OCI-LY7 (cell line): ENCODE measurements around the gene KLRC2. TPM values are rescaled to one million over a fixed set of nuclear protein-coding genes. Genes with fewer than 3 reads are reported as not detected.
"Not testable (repeated sequence)": the region's sequence is repeated elsewhere in the genome, so short reads cannot be mapped to it uniquely, and the experiment has no call there.

Source experiments
- Bru-seq: library from RNA; stranded (reverse); fragments of 400-500 nt; gene quantifications from one replicate; lab custom pipeline; 2021; lab: Mats Ljungman, UMichigan
- BruChase-seq, 2 experiments: library from RNA; stranded (reverse); fragments of 400-500 nt; gene quantifications; one replicate each; lab custom pipeline; 2021; lab: Mats Ljungman, UMichigan
- BruUV-seq: library from RNA; stranded (reverse); fragments of 400-500 nt; replicated peaks from 2 replicates; lab custom pipeline; 2021; lab: Mats Ljungman, UMichigan
- CTCF ChIA-PET: fragments of 300-600 bp; sonication (Branson Sonifier 250); formaldehyde crosslinking; loops from one replicate; lab custom pipeline; 2022; ENCODE audit warnings: antibody characterized with exemption; ENCODE audit not compliant: unreplicated experiment; lab: Charles Lee
- POLR2A ChIA-PET: fragments of 300-600 bp; sonication (Branson Sonifier 250); formaldehyde crosslinking; loops from one replicate; lab custom pipeline; 2022; ENCODE audit warnings: antibody characterized with exemption; lab: Charles Lee
- DNase-seq: peaks from one replicate; pipeline ENCODE4 v3.0.0-alpha.2; 2015; ENCODE audit warnings: low spot score
- H2AFZ ChIP-seq: fragments of 200-600 bp; sonication (generic), shearing (Covaris generic); 2 replicates; pipeline ENCODE4 v1.6.1; 2014; ENCODE audit warnings: mild to moderate bottlenecking, antibody characterized with exemption, low read length, moderate library complexity
- H3K27ac ChIP-seq: fragments of 200-600 bp; sonication (generic); 2 replicates; pipeline ENCODE4 v1.5.1; 2014; ENCODE audit warnings: mixed run types, low read depth, mild to moderate bottlenecking, moderate library complexity, low read length, inconsistent platforms; ENCODE audit not compliant: poor library complexity, severe bottlenecking
- H3K36me3 ChIP-seq: fragments of 200-600 bp; sonication (generic); 2 replicates; pipeline ENCODE4 v1.6.1; 2014; ENCODE audit warnings: mild to moderate bottlenecking, antibody characterized with exemption, low read length, moderate library complexity, mixed read lengths; ENCODE audit not compliant: insufficient read depth
- H3K4me1 ChIP-seq: fragments of 200-600 bp; sonication (generic); 2 replicates; pipeline ENCODE4 v1.5.1; 2014; ENCODE audit warnings: mild to moderate bottlenecking, low read length; ENCODE audit not compliant: insufficient read depth, poor library complexity, severe bottlenecking
- H3K4me2 ChIP-seq: fragments of 200-600 bp; sonication (generic); 2 replicates; pipeline ENCODE4 v1.6.1; 2014; ENCODE audit warnings: mild to moderate bottlenecking, low read length
- H3K4me3 ChIP-seq: fragments of 200-600 bp; sonication (generic); 2 replicates; pipeline ENCODE4 v1.5.1; 2014; ENCODE audit warnings: mild to moderate bottlenecking, low read depth, low read length; ENCODE audit not compliant: poor library complexity, severe bottlenecking
- H3K79me2 ChIP-seq: fragments of 200-600 bp; sonication (generic); 2 replicates; pipeline ENCODE4 v1.6.1; 2016; ENCODE audit warnings: low read depth, mild to moderate bottlenecking, low read length, moderate library complexity, mixed read lengths; ENCODE audit not compliant: insufficient read depth
- H3K9me2 ChIP-seq: fragments of 200-600 bp; sonication (generic); 2 replicates; pipeline ENCODE4 v1.6.1; 2016; ENCODE audit warnings: mild to moderate bottlenecking, low read length, mixed read lengths; ENCODE audit not compliant: insufficient read depth
- H3K9me3 ChIP-seq: fragments of 200-600 bp; sonication (generic); 2 replicates; pipeline ENCODE4 v1.6.1; 2014; ENCODE audit warnings: mild to moderate bottlenecking, mixed run types, low read length, mixed read lengths
- H4K20me1 ChIP-seq: fragments of 200-600 bp; sonication (generic); 2 replicates; pipeline ENCODE4 v1.6.1; 2014; ENCODE audit warnings: mild to moderate bottlenecking, antibody characterized with exemption, low read length, moderate library complexity, mixed read lengths; ENCODE audit not compliant: insufficient read depth
- EZH2phosphoT487 ChIP-seq: fragments of 200-600 bp; sonication (generic); IDR thresholded peaks from 2 replicates; pipeline ENCODE4 v1.6.1; 2018; ENCODE audit warnings: low read depth, borderline replicate concordance, mild to moderate bottlenecking, mixed run types, antibody characterized with exemption, low read length, moderate library complexity, mixed read lengths
- intact Hi-C: fragments of 100-400 bp; cut with micrococcal nuclease; formaldehyde crosslinking; loops from one replicate; pipeline ENCODE4 v1.10.0; 2022; ENCODE audit not compliant: unreplicated experiment
- long read RNA-seq: library from polyadenylated mRNA; stranded (forward); transcript quantifications from one replicate; pipeline ENCODE4 v2.0.0, GENCODE V29; 2022
- total RNA-seq, 2 experiments: library from RNA; depleted of rRNA in 1 of 2; stranded (reverse); fragments of >200 nt in 1 of 2; shearing (Covaris generic) in 1 of 2; gene quantifications; 2 replicates each; pipeline ENCODE4 v1.2.3, GENCODE V29; 2014 to 2022

Gene KLRC2
- total RNA-seq (2014; rRNA removed; shearing (Covaris generic)), result 1.2 TPM in 1 of 2 replicates, not detected in the other
- not detected in 2 replicates for total RNA-seq (2022)
- Bru-seq, nascent RNA, result percentile 13 among the genes with signal in this experiment
- BruChase-seq, experiment 1, labeled RNA remaining after a 6-hour chase, result percentile 14 among the genes with signal in this experiment
- BruChase-seq, experiment 2, labeled RNA remaining after a 2-hour chase, result percentile 20 among the genes with signal in this experiment
- long read RNA-seq, result 0 reads

DNA sequence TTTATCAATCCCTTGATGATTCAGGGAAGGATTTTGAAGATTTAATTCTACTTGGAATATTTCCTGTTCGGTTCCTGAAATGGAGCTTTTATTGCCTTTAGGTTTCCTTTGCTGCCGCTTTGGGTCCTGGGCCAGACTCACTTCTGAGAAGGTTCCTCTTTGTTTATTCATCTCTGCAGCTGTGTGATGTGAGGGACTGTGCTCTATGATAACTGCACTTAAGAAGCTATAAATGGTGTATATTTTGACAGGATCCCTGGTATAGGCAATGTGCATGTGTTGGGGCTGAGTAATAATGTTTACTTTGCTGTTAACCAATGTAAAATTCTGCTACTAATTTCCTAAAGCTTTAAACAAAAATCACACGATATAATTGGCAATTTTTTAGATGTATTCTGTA, at the start of gene KLRC2:
TSS of gene KLRC2 (minus strand) at position 195 of the 400 bp plus-strand sequence. CDS start at position 171, 24 bp downstream.
- H3K9me3 ChIP-seq, H2AFZ ChIP-seq, BruUV-seq, H3K79me2 ChIP-seq, intact Hi-C loops, H3K4me1 ChIP-seq, CTCF ChIA-PET, H4K20me1 ChIP-seq, H3K9me2 ChIP-seq, H3K36me3 ChIP-seq, H3K27ac ChIP-seq: not testable (repeated sequence)
- POLR2A ChIA-PET, result interaction anchor here (0.6 kb wide), 3 partner anchors 15 to 25 kb away, joined by 3 read pairs; partner anchors contain the start of gene KLRC3
- H3K4me3 ChIP-seq, result peak within 1 kb of the TSS; percentile 59
- H3K4me2 ChIP-seq, result peak within 1 kb of the TSS; percentile 41; the same call in 1 of the 2 replicates
- peak; percentile 67 for DNase-seq

DNA sequence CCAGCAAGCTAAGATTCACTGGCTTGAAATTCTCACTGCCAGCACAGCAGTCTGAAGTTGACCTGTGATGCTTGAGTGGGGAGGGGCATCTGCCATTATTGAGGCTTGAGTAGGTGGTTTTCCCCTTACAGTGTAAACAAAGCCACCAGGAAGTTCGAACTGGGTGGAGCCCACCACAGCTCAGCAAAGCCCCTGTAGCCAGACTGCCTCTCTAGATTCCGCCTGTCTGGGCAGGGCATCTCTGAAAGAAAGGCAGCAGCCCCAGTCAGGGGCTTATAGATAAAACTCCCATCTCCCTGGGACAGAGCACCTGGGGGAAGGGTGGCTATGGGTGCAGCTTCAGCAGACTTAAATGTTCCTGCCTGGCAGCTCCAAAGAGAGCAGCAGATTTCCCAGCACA, 46.1 kb upstream of the KLRC2 start:
- H3K4me2 ChIP-seq, DNase-seq, intact Hi-C loops, H3K79me2 ChIP-seq, BruUV-seq, H3K36me3 ChIP-seq, H3K4me1 ChIP-seq, H2AFZ ChIP-seq, H3K27ac ChIP-seq, H3K4me3 ChIP-seq, H3K9me3 ChIP-seq, CTCF ChIA-PET, H4K20me1 ChIP-seq, H3K9me2 ChIP-seq, POLR2A ChIA-PET: not testable (repeated sequence)

DNA sequence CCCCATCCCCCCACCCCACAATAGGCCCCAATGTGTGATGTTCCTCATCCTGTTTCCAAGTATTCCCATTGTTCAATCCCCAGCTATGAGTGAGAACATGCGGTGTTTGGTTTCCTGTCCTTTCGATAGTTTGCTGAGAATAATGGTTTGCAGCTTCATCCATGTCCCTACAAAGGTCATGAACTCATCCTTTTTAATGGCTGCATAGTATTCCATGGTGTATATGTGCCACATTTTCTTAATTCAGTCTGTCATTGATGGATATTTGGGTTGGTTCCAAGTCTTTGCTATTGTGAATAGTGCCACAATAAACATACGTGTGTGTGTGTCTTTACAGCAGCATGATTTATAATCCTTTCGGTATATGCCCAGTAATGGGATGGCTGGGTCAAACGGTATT, 37.0 kb upstream of the KLRC2 start:
- H3K4me2 ChIP-seq, POLR2A ChIA-PET, H3K9me3 ChIP-seq, H3K79me2 ChIP-seq, H3K4me3 ChIP-seq, H3K36me3 ChIP-seq, intact Hi-C loops, CTCF ChIA-PET, BruUV-seq, H3K9me2 ChIP-seq, H4K20me1 ChIP-seq, H2AFZ ChIP-seq, DNase-seq, H3K4me1 ChIP-seq, H3K27ac ChIP-seq: not testable (repeated sequence)

DNA sequence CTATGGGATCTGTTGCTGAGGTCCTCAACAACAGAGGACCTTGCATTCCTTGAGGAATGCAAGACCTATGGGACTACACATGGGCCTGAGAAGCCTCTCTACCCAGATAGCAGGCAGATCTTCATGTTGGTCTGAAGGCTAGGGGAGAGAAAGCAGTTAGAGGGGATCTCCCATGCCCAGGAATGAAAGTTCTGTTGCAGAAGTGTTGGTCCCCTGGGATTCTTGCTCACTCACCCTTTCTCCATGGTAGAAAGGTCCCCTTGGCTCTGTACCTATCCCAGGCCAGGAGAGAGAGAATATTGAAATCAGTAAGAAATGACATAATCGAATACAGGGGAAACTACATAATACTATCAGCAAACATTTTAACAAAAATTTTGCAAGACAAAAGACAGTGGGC, 33.9 kb upstream of the KLRC2 start:
- POLR2A ChIA-PET, result no interaction called here
- peaks cover 8% of the 10 kb centered on the region; the same call in 1 of the 2 replicates for H3K9me3 ChIP-seq
- H3K9me2 ChIP-seq, result no peaks in the 10 kb centered on the region
- no peak overlapping the region for H3K27ac ChIP-seq
- no peaks in the 10 kb centered on the region; the same call in 1 of the 2 replicates for H3K36me3 ChIP-seq
- DNase-seq, result no peak
- H3K79me2 ChIP-seq, result no peaks in the 10 kb centered on the region
- CTCF ChIA-PET, result no interaction called here
- no peak for TF ChIP-seq EZH2phosphoT487
- intact Hi-C loops, result no loop called here
- H3K4me2 ChIP-seq, result no peak overlapping the region
- no peaks in the 10 kb centered on the region for H4K20me1 ChIP-seq
- no TSS peak for BruUV-seq
- no peak overlapping the region for H2AFZ ChIP-seq
- no peak overlapping the region for H3K4me3 ChIP-seq
- no peaks in the 10 kb centered on the region for H3K4me1 ChIP-seq
